HG03108 (cell line): Measurements from ENCODE around the gene CUEDC1.

ENCODE experiments used
- ATAC-seq: cut with Tn5 transposase; IDR thresholded peaks from one replicate; pipeline ENCODE4 v1.9.1; 2021; ENCODE audit warnings: moderate library complexity; ENCODE audit not compliant: unreplicated experiment

Gene CUEDC1

GRCh38 chr17:57880086-57880456 lies 75.1 kb downstream of the CUEDC1 start:
- no peak for ATAC-seq

GRCh38 chr17:57879437-57880085 lies 75.7 kb downstream of the CUEDC1 start:
- ATAC-seq, result no peak

- no peak for ATAC-seq
Observed at GRCh38 chr17:57877803-57878377, 77.3 kb downstream of the CUEDC1 start.

GRCh38 chr17:57876866-57877237 lies 78.4 kb downstream of the CUEDC1 start:
- ATAC-seq, result no peak

GRCh38 chr17:57876023-57876865 lies 79.0 kb downstream of the CUEDC1 start:
- no peak for ATAC-seq

GRCh38 chr17:57875290-57876022 lies 79.8 kb downstream of the CUEDC1 start:
- ATAC-seq, result no peak

- ATAC-seq, result no peak
Observed at GRCh38 chr17:57874434-57875289, 80.5 kb downstream of the CUEDC1 start.

GRCh38 chr17:57874058-57874419 lies 81.2 kb downstream of the CUEDC1 start:
- no peak for ATAC-seq

- ATAC-seq, result no peak
Observed at GRCh38 chr17:57873261-57874057, 81.8 kb downstream of the CUEDC1 start.

GRCh38 chr17:57872536-57872935 lies 82.7 kb downstream of the CUEDC1 start:
- ATAC-seq, result no peak

GRCh38 chr17:57871863-57872262 lies 83.3 kb downstream of the CUEDC1 start:
- no peak for ATAC-seq

GRCh38 chr17:57871155-57871554 lies 84.1 kb downstream of the CUEDC1 start:
- no peak for ATAC-seq

- no peak for ATAC-seq
Observed at GRCh38 chr17:57870283-57870635, 85.0 kb downstream of the CUEDC1 start.

- ATAC-seq, result no peak
Observed at GRCh38 chr17:57869617-57870282, 85.5 kb downstream of the CUEDC1 start.

- no peak for ATAC-seq
Observed at GRCh38 chr17:57868910-57869616, 86.1 kb downstream of the CUEDC1 start.

GRCh38 chr17:57868007-57868909 lies 87.0 kb downstream of the CUEDC1 start:
- ATAC-seq, result peak; percentile 79

- no peak for ATAC-seq
Observed at GRCh38 chr17:57867126-57867525, 88.1 kb downstream of the CUEDC1 start.

- ATAC-seq, result no peak
Observed at GRCh38 chr17:57866723-57867122, 88.5 kb downstream of the CUEDC1 start.
